ENCODE measurements around the gene RAP1GAP.

DNA sequence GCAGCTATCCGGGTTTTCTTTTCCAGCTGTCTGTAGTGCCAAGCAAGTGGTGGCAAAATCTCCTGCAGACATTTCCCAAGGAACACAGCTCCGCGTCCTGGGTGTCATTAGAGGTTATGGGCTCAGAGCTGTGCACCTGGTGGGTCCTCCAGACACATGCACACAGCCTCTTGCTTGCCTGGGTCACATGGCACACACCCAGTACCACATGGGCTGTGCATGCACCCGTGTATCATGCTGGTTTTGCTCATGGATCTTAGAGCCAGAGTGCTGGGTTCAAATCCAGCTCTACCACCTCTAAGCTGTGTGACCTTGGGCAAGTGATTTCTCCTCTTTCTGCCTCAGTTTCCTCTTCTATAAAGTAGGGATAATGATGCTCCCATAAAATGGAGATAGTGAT is 98.3 kb downstream of the RAP1GAP start:
- TF ChIP-seq CTCF (IDR thresholded peaks at IDR 0.05; ENCODE audit: low read length) (no peak), EZH2 (optimal IDR thresholded peaks at IDR 0.05; ENCODE audit: low read depth, low read length) (no peak)

Measured in MM.1S (cell line).